Nephron progenitor cell (in vitro differentiated cells): Measurements from ENCODE around the gene CNKSR2.

Experiments used
- DNase-seq: peaks from one replicate; pipeline ENCODE4 v3.0.0; 2021
- H3K27ac Mint-ChIP-seq: 2 replicates; pipeline ENCODE4 v1.8.0; 2021; ENCODE audit warnings: mild to moderate bottlenecking, moderate library complexity, mixed read lengths
- H3K27me3 Mint-ChIP-seq: 2 replicates; pipeline ENCODE4 v1.8.0; 2021; ENCODE audit warnings: mild to moderate bottlenecking, low read depth, mixed read lengths; ENCODE audit not compliant: poor library complexity
- H3K36me3 Mint-ChIP-seq: 2 replicates; pipeline ENCODE4 v1.8.0; 2021; ENCODE audit warnings: low read depth, mixed read lengths
- H3K4me1 Mint-ChIP-seq: 2 replicates; pipeline ENCODE4 v1.8.0; 2021; ENCODE audit warnings: mixed read lengths
- H3K4me3 Mint-ChIP-seq: 2 replicates; pipeline ENCODE4 v1.8.0; 2021; ENCODE audit warnings: mild to moderate bottlenecking, moderate library complexity, mixed read lengths
- H3K9me3 Mint-ChIP-seq: 2 replicates; pipeline ENCODE4 v1.8.0; 2021; ENCODE audit warnings: mild to moderate bottlenecking, moderate library complexity, mixed read lengths
- TF ChIP-seq, protein P1 (sequence below): fragments of 200-600 bp; sonication (generic); IDR thresholded peaks from 2 replicates; pipeline ENCODE4 v1.5.0; 2021; ENCODE audit warnings: antibody characterized with exemption

The CNKSR2 gene

DNA sequence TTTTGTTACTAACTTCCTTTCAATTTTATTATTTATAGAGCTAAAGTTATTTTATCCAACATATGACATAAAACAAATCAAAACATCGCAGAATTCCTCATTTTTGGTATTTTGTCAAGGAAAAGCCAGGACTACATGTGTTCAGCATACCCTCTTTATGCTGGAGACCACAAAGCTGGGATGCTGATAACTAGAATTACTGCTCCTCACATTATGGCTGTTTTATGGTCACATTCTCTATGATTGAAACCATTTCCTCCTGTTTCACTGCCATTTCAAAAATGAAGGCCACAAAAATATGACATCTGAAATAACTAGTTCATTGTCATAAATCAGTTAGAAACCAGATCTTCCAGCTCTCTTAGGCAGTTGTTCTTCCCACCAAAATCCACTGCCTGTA is 242.2 kb downstream of the CNKSR2 start:
- Mint-ChIP-seq H3K27ac (no peak overlapping the region), H3K4me1 (no peaks in the 10 kb centered on the region), H3K4me3 (no peak overlapping the region), H3K27me3 (no peaks in the 10 kb centered on the region), H3K9me3 (no peaks in the 10 kb centered on the region), H3K36me3 (no peaks in the 10 kb centered on the region)
- DNase-seq, result no peak
- TF ChIP-seq, protein P1, sequence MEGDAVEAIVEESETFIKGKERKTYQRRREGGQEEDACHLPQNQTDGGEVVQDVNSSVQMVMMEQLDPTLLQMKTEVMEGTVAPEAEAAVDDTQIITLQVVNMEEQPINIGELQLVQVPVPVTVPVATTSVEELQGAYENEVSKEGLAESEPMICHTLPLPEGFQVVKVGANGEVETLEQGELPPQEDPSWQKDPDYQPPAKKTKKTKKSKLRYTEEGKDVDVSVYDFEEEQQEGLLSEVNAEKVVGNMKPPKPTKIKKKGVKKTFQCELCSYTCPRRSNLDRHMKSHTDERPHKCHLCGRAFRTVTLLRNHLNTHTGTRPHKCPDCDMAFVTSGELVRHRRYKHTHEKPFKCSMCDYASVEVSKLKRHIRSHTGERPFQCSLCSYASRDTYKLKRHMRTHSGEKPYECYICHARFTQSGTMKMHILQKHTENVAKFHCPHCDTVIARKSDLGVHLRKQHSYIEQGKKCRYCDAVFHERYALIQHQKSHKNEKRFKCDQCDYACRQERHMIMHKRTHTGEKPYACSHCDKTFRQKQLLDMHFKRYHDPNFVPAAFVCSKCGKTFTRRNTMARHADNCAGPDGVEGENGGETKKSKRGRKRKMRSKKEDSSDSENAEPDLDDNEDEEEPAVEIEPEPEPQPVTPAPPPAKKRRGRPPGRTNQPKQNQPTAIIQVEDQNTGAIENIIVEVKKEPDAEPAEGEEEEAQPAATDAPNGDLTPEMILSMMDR, result no peak

DNA sequence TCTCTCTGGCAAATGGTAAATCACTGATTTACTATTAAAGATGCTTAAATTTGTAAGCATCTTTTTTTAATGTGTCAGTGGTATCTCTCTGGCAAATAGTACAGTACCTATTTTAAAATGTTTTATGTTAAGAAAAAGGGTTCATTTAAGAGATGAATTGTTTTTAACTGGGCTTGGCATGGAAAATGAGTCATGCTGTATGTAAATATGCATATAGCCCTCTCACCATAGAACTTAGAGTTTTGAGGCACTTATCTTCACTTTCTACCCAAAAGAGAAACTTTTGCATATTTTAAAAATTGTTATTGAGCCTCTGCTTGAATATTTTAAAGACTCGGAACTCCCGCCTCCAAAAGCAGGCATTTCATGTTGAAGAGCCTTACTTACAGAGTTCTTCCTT is 246.0 kb downstream of the CNKSR2 start:
- H3K27me3 Mint-ChIP-seq, result no peaks in the 10 kb centered on the region
- H3K4me3 Mint-ChIP-seq, result no peak overlapping the region
- H3K9me3 Mint-ChIP-seq, result no peaks in the 10 kb centered on the region
- TF ChIP-seq, protein P1, result no peak
- DNase-seq, result no peak
- H3K36me3 Mint-ChIP-seq, result no peaks in the 10 kb centered on the region
- no peak overlapping the region for H3K27ac Mint-ChIP-seq
- H3K4me1 Mint-ChIP-seq, result no peaks in the 10 kb centered on the region

DNA sequence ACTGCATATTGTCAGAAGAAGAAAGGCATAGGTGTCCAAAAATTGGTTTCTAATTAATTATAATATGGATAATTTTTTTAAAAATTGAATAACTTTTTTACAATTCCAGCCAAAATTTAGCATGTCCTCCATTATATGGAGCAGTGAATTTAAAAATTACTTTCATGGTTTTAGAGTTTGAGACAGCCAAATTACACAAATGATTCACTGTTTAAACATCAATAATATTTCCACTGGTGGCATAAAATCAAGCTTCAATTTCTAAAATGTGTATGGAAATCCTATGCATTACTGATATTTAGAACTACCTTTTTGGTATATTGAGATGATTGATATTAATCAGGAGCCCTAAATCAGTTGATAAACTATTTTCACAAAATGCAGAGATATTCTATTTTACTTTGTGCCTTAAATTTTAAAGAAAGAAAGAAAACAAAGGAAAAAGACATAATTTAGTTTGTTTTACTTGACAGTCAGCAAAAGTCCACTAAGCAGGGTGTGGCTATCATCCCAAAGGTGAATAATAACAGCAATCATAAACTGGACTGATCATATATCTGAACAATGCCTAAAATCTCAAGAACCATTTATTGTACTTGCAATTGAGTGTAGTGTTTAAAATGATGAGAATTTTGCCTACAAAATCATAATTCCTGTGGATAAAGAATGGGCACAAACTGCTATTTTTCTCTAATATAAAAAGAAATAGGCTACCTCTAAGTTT is 249.7 kb downstream of the CNKSR2 start:
- DNase-seq, result no peak
- H3K27ac Mint-ChIP-seq, result no peak overlapping the region
- peaks cover 30% of the 10 kb centered on the region for H3K36me3 Mint-ChIP-seq
- TF ChIP-seq, protein P1, result no peak
- H3K27me3 Mint-ChIP-seq, result no peaks in the 10 kb centered on the region
- H3K9me3 Mint-ChIP-seq, result peaks cover 12% of the 10 kb centered on the region
- no peak overlapping the region for H3K4me3 Mint-ChIP-seq
- no peaks in the 10 kb centered on the region for H3K4me1 Mint-ChIP-seq

DNA sequence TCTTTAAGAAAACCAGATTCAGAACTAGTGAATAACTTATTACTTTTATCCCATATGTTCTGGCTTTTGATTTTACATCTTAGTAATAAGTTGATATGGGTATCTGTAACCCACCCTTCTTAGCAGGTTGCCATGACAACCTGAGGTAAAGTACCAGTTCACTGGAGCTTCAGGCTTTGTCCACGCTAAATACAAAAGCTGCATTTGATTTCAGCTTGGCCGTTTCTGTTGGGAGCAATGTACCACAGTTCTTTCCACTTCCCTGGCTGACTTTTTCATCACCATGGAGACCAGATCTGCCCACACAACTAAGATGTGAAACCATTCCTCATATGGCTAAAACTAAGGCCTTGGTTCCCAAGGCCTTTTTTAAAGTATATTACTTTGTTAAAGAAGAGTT is 257.8 kb downstream of the CNKSR2 start:
- TF ChIP-seq, protein P1, result no peak
- no peak for DNase-seq
- H3K27ac Mint-ChIP-seq, result no peak overlapping the region
- H3K9me3 Mint-ChIP-seq, result peaks cover 7% of the 10 kb centered on the region
- H3K36me3 Mint-ChIP-seq, result peaks cover 25% of the 10 kb centered on the region
- H3K27me3 Mint-ChIP-seq, result no peaks in the 10 kb centered on the region
- H3K4me1 Mint-ChIP-seq, result no peaks in the 10 kb centered on the region
- no peak overlapping the region for H3K4me3 Mint-ChIP-seq

DNA sequence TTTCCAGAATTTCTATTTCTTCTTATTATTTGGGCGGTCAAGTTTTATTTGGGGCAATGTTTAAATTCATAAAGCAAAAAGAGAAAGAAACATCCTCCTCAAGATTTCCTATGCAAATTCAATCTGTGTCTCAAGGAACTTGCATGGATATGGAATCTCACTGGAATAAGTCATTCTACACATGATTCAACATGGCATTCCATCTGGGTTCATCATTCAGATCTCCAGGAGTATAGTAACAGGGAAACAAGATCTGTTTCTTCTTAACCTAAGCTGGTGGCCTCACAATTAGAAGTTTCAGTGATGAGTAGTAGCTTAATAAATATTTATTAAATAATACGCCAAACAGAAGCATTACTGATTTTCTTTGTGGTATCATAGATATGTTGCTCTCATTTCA is 264.1 kb downstream of the CNKSR2 start:
- Mint-ChIP-seq H3K4me3 (no peak overlapping the region), H3K4me1 (no peaks in the 10 kb centered on the region), H3K27me3 (no peaks in the 10 kb centered on the region), H3K9me3 (no peaks in the 10 kb centered on the region), H3K36me3 (no peaks in the 10 kb centered on the region), H3K27ac (no peak overlapping the region)
- DNase-seq, result no peak
- TF ChIP-seq, protein P1, result no peak

DNA sequence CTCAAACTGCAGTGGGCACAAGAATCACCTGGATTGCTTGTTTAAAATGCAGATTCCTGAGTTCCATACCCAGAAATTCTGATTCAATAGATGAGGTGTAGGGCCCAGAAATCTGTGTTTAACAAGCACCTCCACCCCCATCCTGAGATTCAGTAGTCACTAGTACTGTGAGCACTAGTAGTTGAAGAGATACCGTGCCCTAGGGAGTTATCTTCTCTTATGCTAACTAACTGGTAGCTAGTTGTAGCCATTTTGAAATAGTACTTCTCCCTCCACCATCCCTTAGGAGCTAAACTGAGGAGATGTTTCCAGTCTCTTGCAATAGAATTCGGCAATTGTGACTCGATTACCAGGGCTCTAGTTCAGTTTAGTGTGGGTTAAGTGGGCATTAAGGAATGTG is 265.6 kb downstream of the CNKSR2 start:
- H3K27me3 Mint-ChIP-seq, result no peaks in the 10 kb centered on the region
- TF ChIP-seq, protein P1, result no peak
- no peaks in the 10 kb centered on the region for H3K9me3 Mint-ChIP-seq
- DNase-seq, result no peak
- no peak overlapping the region for H3K4me3 Mint-ChIP-seq
- no peaks in the 10 kb centered on the region for H3K4me1 Mint-ChIP-seq
- no peak overlapping the region for H3K27ac Mint-ChIP-seq
- H3K36me3 Mint-ChIP-seq, result no peaks in the 10 kb centered on the region
